ENCODE results near the gene LPO. TPM values are rescaled to one million over a fixed set of nuclear protein-coding genes. Genes with fewer than 3 reads are reported as not detected.

LPO gene
- total RNA-seq, 1 experiment from 2014 or later: not detected

GRCh38 chr17:58303971-58304749 is 65.8 kb downstream of the LPO start:
- DNase-seq (ENCODE audit: low spot score): peak; percentile 44

GRCh38 chr17:58304750-58305486 is 66.5 kb downstream of the LPO start:
- DNase-seq (ENCODE audit: low spot score): no peak

GRCh38 chr17:58305626-58306025 is 67.2 kb downstream of the LPO start:
- DNase-seq (ENCODE audit: low spot score): no peak

GRCh38 chr17:58306131-58306951 is 68.0 kb downstream of the LPO start:
- no peak for DNase-seq (ENCODE audit: low spot score)

- no peak for DNase-seq (ENCODE audit: low spot score)
Observed at GRCh38 chr17:58307468-58308172, 69.2 kb downstream of the LPO start.

- DNase-seq (ENCODE audit: low spot score): no peak
Observed at GRCh38 chr17:58308173-58308984, 70.0 kb downstream of the LPO start.

- no peak for DNase-seq (ENCODE audit: low spot score)
Observed at GRCh38 chr17:58308985-58309917, 70.9 kb downstream of the LPO start.

- no peak for DNase-seq (ENCODE audit: low spot score)
Observed at GRCh38 chr17:58309918-58310259, 71.5 kb downstream of the LPO start.

- DNase-seq (ENCODE audit: low spot score): no peak
Observed at GRCh38 chr17:58310511-58311428, 72.4 kb downstream of the LPO start.

- DNase-seq (ENCODE audit: low spot score): no peak
Observed at GRCh38 chr17:58311429-58311894, 73.1 kb downstream of the LPO start.

GRCh38 chr17:58312021-58312630 is 73.7 kb downstream of the LPO start:
- DNase-seq (ENCODE audit: low spot score): no peak

GRCh38 chr17:58312829-58313228 is 74.4 kb downstream of the LPO start:
- no peak for DNase-seq (ENCODE audit: low spot score)

GRCh38 chr17:58313815-58314705 is 75.7 kb downstream of the LPO start:
- no peak for DNase-seq (ENCODE audit: low spot score)

- DNase-seq (ENCODE audit: low spot score): no peak
Observed at GRCh38 chr17:58314706-58315015, 76.3 kb downstream of the LPO start.

- DNase-seq (ENCODE audit: low spot score): no peak
Observed at GRCh38 chr17:58315281-58315711, 76.9 kb downstream of the LPO start.

GRCh38 chr17:58315750-58316149 is 77.4 kb downstream of the LPO start:
- no peak for DNase-seq (ENCODE audit: low spot score)

GRCh38 chr17:58316260-58316960 is 78.0 kb downstream of the LPO start:
- DNase-seq (ENCODE audit: low spot score): no peak

All from A172 (cell line).